Bone marrow (tissue), 2 donors: ENCODE results near the gene SLC12A7.
"Not testable (repeated sequence)": the region's sequence is repeated elsewhere in the genome, so short reads cannot be mapped to it uniquely, and the experiment has no call there.

Experiments used
- DNase-seq, 2 donors: peaks; one replicate each; lab custom pipeline; 2025; lab: John Stamatoyannopoulos, UW

Gene SLC12A7

DNA sequence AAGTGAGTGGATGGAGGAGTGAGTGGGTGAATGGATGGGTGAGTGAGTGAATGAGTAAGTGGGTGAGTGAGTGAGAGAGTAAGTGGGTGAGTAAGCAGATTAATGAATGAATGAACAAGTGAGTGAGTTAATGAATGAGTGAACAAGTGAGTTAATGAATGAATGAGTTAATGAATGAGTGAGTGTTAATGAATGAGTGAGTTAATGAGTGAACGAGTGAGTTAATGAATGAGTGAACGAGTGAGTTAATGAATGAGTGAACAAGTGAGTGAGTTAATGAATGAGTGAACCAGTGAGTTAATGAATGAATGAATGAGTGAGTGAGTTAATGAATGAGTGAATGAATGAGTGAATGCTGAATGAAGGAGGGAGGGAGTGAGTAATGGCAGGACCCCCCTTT lies 76.9 kb downstream of the SLC12A7 start:
- no peak for DNase-seq

DNA sequence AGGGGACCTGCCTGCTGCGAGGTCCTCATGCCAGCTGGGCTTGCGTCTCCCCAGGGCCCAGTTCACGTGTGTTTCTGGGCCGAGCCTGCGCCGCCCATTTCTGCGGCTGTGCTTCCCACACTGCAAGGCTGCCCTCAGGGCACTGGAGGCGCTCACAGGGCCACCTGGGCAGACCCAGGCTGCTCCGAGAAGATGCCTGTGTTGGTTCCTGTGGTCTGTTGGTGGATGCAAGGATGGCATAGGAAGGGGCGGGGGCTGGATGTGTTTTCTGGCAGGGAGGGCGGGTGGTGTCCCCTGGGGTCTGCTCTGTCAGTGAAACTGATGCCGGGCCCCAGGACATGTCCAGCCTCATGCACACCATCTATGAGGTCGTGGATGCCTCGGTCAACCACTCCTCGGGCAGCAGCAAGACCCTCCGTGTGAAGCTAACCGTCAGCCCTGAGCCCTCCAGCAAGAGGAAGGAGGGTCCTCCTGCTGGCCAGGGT lies 77.4 kb downstream of the SLC12A7 start:
- no peak for DNase-seq

DNA sequence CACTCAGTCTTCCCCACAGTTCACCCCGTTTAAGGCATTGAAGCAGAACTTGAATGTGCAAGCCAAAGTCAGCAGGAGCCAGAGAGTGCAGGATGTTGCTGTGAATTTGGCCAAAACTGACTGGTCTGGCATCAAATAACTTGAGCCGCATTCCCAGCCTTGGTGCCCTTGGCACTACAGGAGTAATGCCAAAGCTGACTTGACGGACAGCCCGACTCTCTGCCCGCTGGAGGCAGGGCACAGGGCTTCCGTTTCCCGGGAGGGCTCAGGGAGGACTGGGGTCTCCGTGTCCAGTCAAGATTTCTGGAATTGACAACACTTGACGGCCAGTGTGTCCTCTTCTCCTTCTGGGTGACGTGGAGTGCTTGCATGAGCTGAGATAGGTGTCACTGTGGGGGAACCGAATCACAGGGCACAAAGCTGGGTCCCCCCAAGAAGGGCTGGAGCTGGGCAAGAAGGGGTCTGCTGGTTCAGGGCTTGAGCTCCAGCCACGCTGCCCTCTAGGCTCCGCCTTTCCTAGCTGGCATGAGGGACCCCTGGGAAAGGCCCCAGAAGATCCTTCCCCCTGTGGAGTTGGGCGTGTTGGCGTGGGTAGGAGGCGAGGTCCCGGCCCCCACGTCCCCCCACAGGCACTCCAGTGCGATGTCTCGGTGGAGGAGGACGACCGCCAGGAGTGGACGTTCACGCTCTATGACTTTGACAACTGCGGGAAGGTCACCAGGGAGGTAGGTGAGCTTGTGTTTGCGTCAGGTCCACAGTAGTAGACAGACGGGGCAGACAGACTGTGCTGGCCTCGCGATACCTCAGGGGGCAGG lies 78.0 kb downstream of the SLC12A7 start:
- no peak for DNase-seq

DNA sequence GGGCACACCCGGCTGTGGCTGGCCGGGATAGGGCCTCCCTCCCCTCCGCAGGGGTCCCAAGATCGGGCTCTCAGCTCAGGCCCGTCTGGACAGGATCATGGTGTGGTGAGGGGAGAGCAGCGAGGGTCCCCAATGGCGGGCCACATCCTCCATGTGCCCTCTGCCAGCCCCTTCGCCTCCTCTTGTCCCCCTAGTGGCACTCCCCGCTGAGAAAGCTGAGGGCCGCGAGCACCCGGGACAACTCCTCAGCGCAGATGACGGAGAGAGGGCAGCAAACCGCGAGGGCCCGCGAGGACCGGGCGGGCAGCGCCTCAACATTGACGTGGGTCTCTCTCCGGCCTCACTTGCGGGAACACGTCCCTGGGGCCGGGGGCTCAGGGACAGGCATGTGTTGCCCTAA lies 78.7 kb downstream of the SLC12A7 start:
- DNase-seq = no peak

DNA sequence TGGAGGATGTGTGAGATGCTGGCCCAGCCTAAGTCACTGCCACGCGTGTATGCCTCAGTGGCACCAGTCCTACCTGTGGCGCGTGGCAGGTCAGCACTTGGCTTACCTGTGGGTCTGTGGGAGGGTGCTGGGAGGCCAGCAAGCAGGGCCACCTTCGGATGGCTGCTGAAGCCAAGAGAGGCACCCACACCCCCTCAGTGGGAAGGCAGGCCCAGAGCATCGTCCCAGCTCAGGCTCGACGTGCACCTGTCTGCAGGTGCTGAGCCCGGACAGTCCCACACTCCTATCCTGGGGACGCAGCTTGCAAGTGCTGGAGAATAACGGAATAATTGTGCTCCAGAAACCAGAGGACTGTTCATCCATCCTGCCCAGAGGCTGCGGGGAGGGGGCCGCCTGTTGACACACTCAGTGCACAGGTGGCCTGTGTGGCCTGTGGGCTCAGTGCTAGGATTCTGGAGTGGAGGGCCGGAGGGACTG lies 79.3 kb downstream of the SLC12A7 start:
- no peak for DNase-seq

DNA sequence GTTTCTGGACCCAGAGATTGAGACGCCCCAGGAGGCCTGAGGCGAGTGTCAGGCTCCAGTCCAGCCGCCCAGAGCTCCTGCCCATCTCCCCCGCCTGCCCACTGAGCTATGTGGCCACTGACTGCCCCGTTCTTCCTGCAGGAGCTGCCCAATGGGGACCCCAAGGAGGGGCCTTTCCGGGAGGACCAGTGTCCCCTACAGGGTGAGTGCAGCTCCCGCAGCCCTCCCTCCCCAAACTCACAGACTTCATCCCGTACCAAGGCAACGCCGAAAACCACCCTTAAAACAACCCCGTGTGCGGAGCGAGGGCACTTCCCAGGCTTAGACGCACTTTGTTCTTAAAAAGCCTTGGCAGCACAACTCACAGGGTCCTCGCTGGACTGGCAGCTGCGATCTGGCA lies 79.9 kb downstream of the SLC12A7 start:
- no peak for DNase-seq

DNA sequence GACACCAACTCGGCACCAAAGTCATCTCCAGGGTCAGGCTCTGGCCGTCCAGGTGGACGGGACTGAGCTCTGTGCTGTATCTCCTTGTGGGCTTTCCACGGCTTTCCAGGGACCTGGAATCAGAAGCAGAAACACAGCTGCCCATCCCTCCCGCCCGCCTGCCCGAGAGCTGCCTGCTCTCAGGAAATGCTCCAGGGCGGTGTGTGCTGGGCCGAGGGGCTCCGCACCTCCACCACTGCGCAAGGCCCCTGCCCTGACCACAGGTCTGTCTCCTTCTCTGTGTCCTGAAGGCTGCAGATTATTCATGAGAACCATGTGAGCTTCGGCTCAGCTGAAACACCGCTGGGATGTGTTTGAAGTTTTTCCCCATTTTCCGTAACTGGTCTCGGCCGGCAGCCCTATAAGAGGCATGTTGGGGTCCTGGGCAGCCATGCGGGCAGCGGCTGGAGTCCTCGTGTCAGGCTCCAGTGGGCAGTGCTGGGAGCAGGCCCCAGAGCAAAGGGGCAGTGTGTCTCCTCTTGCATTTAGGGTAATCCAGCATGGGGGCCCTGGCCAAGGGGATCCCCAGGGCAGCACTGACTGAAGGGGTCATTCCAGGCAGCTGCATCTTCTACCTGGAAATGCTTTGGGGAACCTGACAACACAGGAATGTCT lies 80.4 kb downstream of the SLC12A7 start:
- DNase-seq = no peak

DNA sequence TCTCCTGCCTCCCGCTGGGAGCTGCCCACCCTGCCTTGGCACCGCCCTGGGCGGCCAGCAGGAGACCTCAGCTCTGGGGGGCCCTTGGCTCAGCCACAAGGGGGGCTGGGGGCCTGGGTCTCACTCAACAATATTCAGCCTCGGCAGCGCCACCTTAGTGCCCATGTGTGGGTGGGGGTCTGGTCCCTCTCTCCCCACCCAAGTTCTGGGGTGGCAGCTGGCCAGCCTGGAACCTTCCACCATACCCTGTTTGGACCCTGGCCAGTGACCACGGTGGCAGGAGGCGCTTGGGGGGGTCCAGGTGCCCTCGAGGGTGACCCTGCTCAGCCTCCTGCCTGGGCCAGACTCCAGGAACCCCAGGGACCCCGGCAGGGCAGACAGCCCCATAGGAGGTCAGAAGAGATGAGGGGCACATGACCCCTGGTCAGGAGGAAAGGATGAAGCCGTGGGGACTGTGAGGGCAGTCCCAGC lies 81.0 kb downstream of the SLC12A7 start:
- DNase-seq = no peak

DNA sequence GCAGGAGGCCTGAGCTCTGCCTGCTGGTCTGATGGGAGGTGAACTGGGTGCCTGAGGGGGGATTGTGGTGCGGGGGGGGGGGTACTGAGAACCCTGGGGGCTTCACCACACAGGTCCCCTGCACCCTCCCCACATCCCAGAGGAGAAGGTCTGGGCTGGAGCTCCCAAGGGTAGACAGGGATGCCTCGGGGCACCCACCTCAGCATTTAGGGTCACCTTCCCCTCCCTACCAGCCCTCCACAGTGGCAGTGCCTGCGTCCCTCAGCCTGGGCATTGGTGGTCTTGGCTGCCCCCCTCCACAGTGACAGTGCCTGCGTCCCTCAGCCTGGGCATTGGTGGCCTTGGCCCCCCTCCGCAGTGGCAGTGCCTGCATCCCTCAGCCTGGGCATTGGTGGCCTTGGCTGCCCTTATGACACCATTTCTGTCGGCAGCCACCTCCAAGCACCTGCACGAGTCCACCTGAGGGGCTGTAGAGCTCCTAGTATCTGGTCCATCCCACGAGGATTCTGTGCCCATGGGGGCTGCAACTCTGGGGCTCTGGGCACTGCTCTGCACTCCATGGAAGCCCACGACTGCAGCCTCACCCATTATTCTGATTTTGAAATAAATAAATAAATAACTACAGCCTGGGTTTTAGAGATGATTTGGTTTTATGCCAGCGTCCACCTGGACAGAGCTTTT lies 81.8 kb downstream of the SLC12A7 start:
- DNase-seq = no peak

DNA sequence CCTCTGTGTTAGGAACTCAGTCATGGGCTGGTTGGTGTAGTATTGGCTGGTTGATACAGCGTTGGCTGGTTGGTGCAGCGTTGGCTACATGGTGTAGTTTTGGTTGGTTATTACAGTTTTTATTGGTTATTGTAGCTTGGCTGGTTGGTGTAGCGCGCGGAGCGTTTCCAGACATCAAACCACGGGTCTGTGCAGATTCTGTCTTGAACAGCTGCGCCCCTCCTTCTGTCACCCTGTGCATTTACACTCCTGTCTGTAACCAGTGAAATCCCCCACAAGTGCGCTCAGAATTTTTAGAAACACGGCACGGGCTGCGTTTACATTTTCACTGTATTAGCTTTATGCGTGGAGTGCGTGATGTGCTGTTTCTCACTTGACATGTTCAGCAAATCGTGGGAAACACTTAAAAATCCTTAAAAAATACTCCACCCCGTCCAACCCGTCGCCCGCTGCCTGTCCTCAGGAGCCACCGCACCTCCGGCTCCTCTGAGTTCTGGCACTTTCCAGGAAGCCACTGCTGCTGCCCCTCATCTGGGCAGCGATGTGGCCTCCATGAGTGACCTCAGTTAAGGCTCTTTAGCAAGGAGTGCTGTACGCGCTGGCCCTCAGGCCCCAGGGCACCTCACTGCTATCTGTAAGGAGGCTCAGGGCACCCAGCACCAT lies 82.5 kb downstream of the SLC12A7 start:
- DNase-seq = no peak

DNA sequence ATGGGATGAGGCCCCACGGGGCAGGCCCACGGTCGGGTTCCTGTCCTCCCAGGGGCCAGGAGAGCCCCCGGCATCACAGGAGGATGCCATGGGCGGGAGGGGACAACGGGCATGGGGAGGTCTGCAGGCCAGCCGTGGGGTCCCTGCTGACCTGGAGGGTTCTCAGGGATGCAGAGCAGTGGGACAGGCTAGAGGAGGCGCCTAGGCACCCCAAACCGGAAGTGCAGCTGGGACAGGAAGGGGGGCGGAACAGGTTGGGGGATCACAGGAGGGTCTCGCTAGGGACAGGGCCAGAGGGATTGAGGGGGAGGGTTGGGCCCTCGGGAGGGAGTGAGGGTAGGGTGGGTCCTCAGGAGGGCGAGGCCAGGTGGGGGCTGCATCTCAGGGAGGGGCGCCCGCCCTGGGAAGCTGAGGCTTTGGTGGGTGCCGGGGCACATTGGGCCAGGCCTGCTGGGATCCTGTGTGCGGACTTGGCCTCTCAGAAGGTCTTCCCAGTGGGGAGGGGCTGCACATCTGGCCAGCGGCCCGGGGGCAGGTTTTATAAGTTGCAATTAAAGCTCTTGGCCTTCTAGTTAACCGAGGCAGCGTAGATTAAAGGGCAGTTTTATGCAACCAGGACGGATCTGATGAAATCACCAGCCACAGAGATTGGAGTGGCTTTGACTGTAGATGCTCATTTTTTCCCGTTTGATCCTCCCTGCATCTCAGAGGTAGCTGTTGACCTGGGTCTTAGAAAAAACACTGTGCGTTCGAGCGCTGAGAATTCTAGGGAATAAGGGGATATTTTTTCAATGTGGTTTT lies 83.2 kb downstream of the SLC12A7 start:
- no peak for DNase-seq

DNA sequence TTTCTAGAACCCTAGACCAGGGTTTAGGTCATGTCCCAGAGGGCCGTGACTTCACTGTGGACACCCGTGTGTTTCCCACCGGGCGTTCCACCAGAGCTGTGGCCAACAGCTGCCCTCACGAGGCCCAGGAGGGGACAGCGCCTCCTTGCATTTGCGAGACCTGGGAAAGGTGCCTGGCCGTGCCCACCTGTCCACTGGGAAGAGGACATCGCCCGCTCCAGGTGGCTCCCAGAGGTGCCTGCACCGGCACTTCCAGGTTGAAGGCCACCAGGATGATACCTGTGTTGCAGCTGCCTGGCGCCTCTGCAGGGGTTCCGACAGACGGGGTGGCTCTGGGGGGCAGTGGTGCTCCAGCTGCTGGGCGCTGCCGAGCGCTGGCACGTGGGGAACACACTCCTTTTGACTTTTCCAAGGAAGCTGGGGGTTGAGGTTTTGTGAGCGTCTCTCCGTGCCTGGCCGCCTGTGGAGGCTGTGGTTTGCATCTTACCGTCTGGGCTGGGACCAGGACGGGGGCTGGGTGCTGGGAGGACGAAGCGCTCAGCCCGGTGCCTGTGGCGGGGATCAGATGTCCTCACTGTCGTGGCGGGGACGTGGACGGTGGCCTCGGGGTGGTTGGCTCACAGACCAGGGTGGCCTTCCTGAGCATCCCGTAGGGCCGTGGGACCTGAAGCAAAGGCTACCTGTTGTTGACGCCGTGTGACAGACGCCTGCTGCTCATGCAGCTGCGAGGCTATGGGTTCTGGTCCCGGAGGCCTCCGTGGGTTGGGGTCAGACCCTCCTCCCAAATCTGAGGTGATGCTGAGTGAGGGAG lies 84.0 kb downstream of the SLC12A7 start:
- DNase-seq = no peak

DNA sequence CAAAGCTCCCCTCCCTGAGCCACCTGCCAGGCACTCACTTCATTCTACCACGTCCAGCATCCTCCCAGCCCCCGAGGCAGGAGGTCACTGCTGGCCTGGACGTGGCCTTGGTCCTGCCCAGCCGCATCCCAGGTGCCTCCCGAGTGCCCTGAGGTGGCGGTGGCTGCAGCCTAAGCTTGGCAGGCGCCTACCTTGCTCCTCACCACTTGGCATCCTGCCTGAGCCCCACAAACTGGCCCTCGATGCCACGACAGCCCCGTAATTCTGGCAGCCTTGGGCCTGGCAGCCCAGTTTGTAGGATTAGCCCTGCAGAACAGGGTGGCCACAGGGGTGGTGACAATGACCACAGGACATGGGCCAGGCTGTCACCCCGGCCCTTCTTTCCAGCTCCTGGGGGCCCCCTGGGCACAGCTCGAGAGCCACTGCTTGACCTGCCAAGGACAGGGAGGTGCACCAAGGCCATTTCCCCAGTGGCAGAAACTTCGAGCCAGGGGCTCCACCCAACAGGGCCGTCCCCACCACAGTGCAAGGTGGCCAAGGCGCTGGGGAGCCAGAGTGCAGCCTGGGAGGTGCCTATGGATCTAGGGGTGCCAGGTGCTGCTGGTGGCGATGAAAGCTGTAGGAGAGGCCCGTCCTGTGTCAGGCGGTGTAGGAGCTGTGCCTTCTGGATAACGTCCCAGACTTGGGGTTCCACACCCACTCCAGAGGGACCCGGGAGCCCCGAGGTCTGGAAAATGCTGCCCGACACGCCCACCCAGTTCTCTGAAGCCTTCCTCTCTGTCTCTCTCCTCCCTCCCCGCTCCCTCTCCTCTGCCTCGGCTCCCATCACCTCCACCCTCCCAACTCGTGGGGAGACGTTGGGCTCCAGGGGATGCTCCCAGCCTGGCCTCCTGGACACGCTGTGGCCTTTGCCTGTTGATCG lies 84.9 kb downstream of the SLC12A7 start:
- no peak for DNase-seq

DNA sequence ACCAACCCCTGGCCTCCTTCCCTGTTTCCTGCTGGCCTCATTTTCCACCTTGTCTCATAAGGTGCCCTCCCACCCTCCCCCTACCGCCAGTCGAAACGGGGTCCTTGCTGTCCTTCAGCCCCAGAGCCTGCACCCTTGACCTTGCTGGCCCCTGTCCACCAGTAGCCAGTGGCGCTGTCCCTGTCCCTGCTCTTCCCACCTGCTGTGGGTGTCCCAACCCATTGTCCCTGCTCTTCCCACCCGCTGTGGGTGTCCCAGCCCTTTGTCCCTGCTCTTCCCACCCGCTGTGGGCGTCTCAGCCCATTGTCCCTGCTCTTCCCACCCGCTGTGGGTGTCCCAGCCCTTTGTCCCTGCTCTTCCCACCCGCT lies 89.9 kb downstream of the SLC12A7 start:
- DNase-seq = not testable (repeated sequence)

DNA sequence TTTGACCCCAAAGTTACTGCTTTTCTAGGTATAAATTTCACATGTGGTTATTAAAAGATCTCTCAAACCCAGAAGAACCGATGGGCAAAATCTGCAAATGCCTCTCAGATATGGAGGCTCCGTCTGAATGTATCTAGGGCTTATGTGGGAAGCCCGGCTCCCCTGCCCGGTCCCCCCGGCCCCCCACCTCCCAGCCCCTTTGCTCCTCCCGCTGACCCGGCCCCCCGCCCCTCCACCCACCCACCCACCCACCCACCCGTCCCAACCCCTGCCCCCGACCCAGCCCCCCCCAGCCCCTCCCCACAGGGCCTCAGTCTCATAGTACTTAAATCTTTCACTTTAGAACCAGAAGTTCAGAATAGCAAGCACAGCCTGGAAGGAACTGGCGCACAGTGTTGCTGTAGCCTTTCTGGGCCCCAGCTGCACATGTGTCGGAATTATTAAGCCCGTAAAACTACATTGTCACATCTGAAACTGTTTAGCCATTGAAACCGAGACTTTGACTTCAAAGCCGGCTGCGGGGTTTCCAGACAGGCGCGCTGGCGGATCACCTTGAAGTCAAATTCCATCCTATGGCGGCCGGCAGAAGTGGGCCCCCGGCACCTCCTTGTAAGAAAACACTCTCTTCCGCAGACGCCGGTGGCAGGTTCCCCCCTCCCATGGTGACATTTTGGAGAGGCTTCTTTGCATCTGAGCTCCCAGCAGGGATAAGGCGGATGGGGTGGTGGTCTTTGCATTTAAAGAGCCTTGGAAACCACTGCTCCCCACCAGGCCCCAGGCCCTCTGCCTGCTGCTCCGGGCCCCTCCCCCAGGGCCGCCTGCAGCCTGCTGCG lies 90.5 kb downstream of the SLC12A7 start:
- no peak for DNase-seq

DNA sequence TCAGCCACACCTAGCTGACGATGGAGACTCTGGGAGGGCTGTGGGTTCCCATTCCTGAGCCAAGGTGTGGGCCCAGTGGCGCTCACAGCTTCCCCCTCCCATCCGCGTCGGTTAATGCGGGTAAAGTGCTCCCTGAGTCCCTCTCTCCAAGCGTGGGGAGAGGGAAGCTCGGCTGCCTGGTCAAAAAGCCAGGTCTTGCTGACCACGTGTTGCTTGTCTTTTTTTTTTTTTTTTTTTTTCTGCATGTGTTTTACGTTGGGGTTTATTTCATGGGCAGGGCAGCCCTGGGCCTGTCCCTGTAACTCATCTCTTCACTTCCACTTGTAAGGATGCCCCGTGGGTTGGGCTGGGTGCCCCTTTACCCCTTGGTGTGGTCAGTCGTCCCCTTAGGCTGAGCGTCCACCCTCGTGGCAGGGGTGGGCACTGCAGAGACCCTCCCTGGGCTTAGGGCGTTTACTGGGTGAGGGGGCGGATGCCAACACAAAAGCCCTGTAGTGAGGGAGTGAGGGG lies 91.4 kb downstream of the SLC12A7 start:
- DNase-seq = no peak

DNA sequence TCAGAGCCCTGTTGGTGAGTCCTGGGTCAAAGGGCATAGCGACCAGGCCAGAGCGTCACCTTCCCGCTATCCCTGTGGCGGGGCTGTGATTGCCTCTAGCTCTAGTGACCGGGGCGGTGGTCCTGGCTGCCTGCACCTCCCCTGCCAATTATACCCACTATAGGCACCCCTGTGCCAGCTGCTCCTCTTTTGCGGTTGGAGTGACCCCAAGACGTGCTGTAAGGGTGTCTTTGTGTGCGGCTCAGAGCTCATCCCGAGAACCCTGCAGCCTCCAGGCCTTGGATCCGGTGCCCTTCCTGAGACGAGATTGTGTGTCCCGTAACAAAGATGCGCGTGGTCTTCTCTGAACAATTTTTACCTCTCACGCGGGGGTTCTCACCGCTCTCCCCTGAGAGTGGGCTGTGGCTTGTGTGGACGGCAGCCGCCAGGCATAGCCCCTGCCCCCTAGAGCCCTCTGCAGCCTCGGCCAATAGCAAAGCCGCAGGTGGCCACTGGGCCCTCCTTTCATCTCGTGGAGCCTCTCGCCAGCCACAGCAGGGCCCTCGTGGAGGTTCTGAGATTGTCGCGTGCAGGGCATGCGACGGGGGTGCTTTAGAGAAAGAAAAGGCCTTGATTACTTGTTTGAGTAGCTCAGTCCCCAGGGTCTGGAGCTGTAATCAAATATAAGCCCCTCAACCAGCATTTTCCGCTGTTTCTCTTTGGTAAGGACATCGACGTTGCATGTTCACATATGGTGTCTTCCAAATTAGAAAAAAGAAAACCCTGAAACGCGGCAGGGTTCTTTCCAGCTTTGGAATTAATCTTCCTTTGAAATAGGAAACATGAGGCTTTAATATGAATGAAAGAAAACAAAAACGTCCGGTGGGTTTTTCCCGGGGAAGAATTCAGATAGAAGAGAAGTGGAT lies 92.6 kb downstream of the SLC12A7 start:
- no peak for DNase-seq
